Measurements from ENCODE around the gene EDEM1.
"Not testable (repeated sequence)": the region's sequence is repeated elsewhere in the genome, so short reads cannot be mapped to it uniquely, and the experiment has no call there.

EDEM1 gene

DNA sequence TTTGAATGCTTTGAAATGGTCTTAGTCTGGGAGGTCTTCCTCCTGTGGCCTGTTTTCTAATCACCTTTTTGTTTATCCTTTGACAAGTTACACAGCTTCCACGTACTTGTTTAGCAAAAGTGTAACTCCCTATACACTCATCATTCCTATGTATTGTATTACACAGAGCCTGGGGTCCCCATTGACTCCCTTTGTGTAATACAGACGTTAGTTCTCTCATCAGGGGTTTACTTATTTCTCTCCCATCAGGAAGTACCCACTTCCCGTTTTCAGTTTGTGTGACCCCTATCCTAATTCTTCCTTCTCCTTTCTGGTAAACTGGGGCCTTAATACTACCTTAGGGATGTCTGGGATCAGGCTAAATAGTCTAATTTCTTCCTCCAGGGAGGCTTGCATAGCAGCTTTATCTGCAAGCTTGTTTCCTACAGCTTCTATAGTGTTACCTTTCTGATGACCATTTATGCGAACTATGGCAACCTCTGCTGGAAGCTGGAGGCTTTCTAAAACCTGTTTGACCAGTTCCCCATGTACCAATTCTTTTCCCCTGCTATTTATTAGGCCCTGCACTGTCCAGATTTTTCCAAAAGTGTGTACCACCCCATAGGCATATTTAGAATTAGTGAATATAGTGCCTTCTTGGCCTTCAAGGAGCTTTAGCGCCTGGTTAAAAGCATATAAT is 43.1 kb upstream of the EDEM1 start:
- no peak overlapping the region for H3K4me3 ChIP-seq (ENCODE audit: low read depth, low read length)
- TF ChIP-seq, protein P1, sequence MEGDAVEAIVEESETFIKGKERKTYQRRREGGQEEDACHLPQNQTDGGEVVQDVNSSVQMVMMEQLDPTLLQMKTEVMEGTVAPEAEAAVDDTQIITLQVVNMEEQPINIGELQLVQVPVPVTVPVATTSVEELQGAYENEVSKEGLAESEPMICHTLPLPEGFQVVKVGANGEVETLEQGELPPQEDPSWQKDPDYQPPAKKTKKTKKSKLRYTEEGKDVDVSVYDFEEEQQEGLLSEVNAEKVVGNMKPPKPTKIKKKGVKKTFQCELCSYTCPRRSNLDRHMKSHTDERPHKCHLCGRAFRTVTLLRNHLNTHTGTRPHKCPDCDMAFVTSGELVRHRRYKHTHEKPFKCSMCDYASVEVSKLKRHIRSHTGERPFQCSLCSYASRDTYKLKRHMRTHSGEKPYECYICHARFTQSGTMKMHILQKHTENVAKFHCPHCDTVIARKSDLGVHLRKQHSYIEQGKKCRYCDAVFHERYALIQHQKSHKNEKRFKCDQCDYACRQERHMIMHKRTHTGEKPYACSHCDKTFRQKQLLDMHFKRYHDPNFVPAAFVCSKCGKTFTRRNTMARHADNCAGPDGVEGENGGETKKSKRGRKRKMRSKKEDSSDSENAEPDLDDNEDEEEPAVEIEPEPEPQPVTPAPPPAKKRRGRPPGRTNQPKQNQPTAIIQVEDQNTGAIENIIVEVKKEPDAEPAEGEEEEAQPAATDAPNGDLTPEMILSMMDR (IDR thresholded peaks at IDR 0.05; ENCODE audit: low read depth, low read length, missing control alignments), result no peak
- DNase-seq (ENCODE audit: low read depth), result no peak

DNA sequence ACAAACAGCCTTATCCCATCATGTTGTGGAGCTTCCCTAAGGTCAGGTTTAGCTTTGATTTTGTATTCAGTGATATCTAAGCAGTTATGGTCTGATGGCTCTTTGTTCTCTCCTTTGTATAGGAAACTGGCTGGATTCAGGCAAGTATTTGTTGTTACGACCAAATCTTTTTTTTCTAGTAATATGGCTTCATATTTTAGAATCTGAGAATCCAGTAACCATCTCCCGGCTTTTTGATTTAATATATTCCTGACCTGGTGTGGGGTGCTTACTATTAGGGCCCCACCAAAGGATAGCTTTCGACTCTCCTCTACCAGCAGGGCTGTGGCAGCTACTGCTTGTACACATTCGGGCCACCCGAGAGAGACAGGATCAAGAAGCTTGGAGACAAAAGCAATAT is 42.4 kb upstream of the EDEM1 start:
- no peak for DNase-seq (ENCODE audit: low read depth)
- TF ChIP-seq, protein P1 (IDR thresholded peaks at IDR 0.05; ENCODE audit: low read depth, low read length, missing control alignments), result no peak
- no peak overlapping the region for H3K4me3 ChIP-seq (ENCODE audit: low read depth, low read length)

DNA sequence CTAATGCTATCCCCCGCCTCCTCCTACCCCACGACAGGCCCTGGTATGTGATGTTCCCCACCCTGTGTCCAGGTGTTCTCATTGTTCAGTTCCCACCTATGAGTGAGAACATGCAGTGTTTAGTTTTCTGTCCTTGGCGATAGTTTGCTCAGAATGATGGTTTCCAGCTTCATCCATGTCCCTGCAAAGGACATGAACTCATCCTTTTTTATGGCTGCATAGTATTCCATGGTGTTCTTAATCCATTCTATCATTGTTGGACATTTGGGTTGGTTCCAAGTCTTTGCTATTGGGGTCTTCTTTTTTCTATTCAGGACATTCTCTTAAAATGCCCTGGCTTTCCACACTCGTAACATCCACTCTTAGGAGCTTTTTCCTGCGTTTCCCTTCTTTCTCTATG is 40.4 kb upstream of the EDEM1 start:
- not testable (repeated sequence) for DNase-seq (ENCODE audit: low read depth); H3K4me3 ChIP-seq (ENCODE audit: low read depth, low read length)

DNA sequence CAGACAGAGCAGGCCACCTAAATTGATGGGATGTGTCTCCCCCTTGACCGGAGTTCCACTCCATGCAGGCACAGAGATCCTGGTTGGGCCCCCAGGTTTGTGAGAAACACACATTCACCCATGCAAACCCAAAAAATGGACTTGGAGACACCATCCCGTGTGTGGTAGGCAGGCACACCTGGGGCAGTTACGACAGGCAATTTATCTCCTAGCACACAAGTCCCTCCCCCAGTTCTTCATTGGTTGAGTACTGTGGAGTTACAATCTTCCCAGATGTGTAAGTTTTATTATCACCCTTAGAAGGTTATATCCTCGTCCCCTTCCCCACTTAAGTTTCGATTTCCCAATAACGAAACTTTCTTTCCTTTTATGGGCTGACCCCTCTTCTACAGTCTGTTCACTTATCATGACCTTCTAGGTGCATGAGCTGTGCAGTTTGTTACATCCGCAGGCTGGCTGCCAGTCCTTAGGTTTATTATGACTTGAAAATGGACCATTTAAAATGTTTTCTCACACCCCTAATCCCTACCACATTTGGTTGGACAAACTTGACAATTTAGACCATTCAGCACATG is 38.1 kb upstream of the EDEM1 start:
- TF ChIP-seq, protein P1 (IDR thresholded peaks at IDR 0.05; ENCODE audit: low read depth, low read length, missing control alignments), result no peak
- H3K4me3 ChIP-seq (ENCODE audit: low read depth, low read length), result no peak overlapping the region

DNA sequence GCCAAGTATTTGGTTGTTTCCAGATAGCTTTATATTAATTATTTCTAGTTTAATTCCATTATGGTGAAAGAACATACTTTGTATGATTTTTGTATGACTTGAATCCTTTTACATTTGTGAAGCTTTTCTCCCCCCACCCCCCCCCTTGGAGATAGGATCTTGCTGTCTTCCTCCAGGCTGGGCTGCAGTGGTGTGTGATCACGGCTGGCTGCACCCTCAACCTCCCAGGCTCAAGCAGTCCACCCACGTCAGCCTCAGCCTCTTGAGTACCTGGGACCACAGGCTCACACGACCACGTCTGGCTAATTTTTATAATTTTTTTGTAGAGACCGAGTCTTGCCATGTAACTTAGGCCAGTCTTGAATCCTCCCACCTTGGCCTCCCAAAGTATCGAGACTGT is 35.9 kb upstream of the EDEM1 start:
- DNase-seq (ENCODE audit: low read depth), result no peak
- no peak overlapping the region for H3K4me3 ChIP-seq (ENCODE audit: low read depth, low read length)
- TF ChIP-seq, protein P1 (IDR thresholded peaks at IDR 0.05; ENCODE audit: low read depth, low read length, missing control alignments), result no peak

More for the DNA sequence above, 38.1 kb upstream of the EDEM1 start:
- no peak for DNase-seq (ENCODE audit: low read depth)

DNA sequence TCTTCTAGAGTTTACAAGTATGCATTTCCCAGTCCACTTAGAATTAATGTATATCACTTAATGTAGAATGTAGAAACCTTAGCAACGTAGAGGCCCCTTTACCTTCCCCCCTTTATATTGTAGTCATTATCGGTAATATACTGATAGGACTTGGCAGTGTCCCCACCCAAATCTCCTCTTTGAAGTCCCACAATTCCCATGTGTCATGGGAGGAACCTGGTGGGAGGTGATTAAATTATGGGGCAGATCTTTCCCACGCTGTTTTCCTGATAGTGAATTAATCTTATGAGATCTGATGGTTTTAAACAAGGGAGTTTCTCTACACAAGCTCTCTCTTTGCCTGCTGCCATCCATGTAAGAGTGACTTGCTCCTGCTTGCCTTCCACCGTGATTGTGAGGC is 34.4 kb upstream of the EDEM1 start:
- DNase-seq (ENCODE audit: low read depth), result no peak
- no peak overlapping the region for H3K4me3 ChIP-seq (ENCODE audit: low read depth, low read length)
- TF ChIP-seq, protein P1 (IDR thresholded peaks at IDR 0.05; ENCODE audit: low read depth, low read length, missing control alignments), result no peak

DNA sequence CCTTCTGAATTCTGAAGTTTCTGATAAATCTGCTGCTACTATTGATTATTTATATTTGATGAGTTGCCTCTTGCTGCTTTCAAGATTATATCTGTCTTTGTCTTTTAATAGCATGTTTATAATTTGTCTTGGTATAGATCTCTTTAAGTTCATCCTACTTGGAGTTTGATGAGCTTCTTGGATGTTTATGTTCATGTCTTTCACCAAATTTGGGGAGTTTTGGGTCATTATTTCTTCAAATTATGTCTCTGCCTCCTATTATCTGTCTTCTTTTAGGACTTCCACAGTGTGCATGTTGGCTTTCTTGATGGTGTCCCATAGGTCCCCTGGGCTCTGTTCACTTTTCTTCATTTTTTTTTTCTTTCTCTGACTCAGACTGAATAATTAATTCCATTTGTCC is 32.3 kb upstream of the EDEM1 start:
- no peak for DNase-seq (ENCODE audit: low read depth)
- no peak overlapping the region for H3K4me3 ChIP-seq (ENCODE audit: low read depth, low read length)
- TF ChIP-seq, protein P1 (IDR thresholded peaks at IDR 0.05; ENCODE audit: low read depth, low read length, missing control alignments), result no peak

All from GM12864 (cell line).